ENCODE results near the gene GJA4.
"Not testable (repeated sequence)": the region's sequence is repeated elsewhere in the genome, so short reads cannot be mapped to it uniquely, and the experiment has no call there.

The GJA4 gene

GRCh38 chr1:34763142-34763781 is 29.5 kb upstream of the GJA4 start:
- no peaks in the 10 kb centered on the region for H3K9me3 ChIP-seq (ENCODE audit: control insufficient read depth, low read length)
- H3K36me3 ChIP-seq (ENCODE audit: control insufficient read depth, insufficient read depth, low read length) = no peaks in the 10 kb centered on the region
- H3K27me3 ChIP-seq (ENCODE audit: control insufficient read depth, insufficient read depth, low read length) = no peaks in the 10 kb centered on the region
- no peak overlapping the region for H3K4me2 ChIP-seq (ENCODE audit: low read length)
- no peak overlapping the region for H2AFZ ChIP-seq
- no peak for TF ChIP-seq CTCF (IDR thresholded peaks at IDR 0.05)
- no peaks in the 10 kb centered on the region for H3K4me1 ChIP-seq
- H3K79me2 ChIP-seq = no peaks in the 10 kb centered on the region
- no peak overlapping the region for H3K27ac ChIP-seq
- H3K9ac ChIP-seq = no peak overlapping the region
- H3K4me3 ChIP-seq (ENCODE audit: low read depth, low read length) = no peak overlapping the region

GRCh38 chr1:34768856-34769255 is 23.9 kb upstream of the GJA4 start:
- H3K79me2 ChIP-seq = no peaks in the 10 kb centered on the region
- H2AFZ ChIP-seq = no peak overlapping the region
- no peaks in the 10 kb centered on the region for H3K9me3 ChIP-seq (ENCODE audit: control insufficient read depth, low read length)
- no peak overlapping the region for H3K4me2 ChIP-seq (ENCODE audit: low read length)
- H3K9ac ChIP-seq = no peak overlapping the region
- no peaks in the 10 kb centered on the region for H3K27me3 ChIP-seq (ENCODE audit: control insufficient read depth, insufficient read depth, low read length)
- H3K36me3 ChIP-seq (ENCODE audit: control insufficient read depth, insufficient read depth, low read length) = no peaks in the 10 kb centered on the region
- H3K4me1 ChIP-seq = no peaks in the 10 kb centered on the region
- TF ChIP-seq CTCF (IDR thresholded peaks at IDR 0.05) = no peak
- no peak overlapping the region for H3K27ac ChIP-seq
- H3K4me3 ChIP-seq (ENCODE audit: low read depth, low read length) = no peak overlapping the region

GRCh38 chr1:34770891-34771504 is 21.8 kb upstream of the GJA4 start:
- Histone ChIP-seq H3K36me3 (ENCODE audit: control insufficient read depth, insufficient read depth, low read length) (no peaks in the 10 kb centered on the region), H3K4me1 (no peaks in the 10 kb centered on the region), H3K4me2 (ENCODE audit: low read length) (no peak overlapping the region), H2AFZ (no peak overlapping the region), H3K9me3 (ENCODE audit: control insufficient read depth, low read length) (no peaks in the 10 kb centered on the region), H3K79me2 (no peaks in the 10 kb centered on the region), H3K27ac (no peak overlapping the region), H3K27me3 (ENCODE audit: control insufficient read depth, insufficient read depth, low read length) (no peaks in the 10 kb centered on the region), H3K9ac (no peak overlapping the region), H3K4me3 (ENCODE audit: low read depth, low read length) (no peak overlapping the region)
- no peak for TF ChIP-seq CTCF (IDR thresholded peaks at IDR 0.05)

- no peak for TF ChIP-seq CTCF (IDR thresholded peaks at IDR 0.05)
- Histone ChIP-seq H3K4me1 (no peaks in the 10 kb centered on the region), H3K79me2 (no peaks in the 10 kb centered on the region), H3K27me3 (ENCODE audit: control insufficient read depth, insufficient read depth, low read length) (no peaks in the 10 kb centered on the region), H3K9ac (no peak overlapping the region), H3K4me3 (ENCODE audit: low read depth, low read length) (no peak overlapping the region), H3K4me2 (ENCODE audit: low read length) (no peak overlapping the region), H3K9me3 (ENCODE audit: control insufficient read depth, low read length) (no peaks in the 10 kb centered on the region), H2AFZ (no peak overlapping the region), H3K36me3 (ENCODE audit: control insufficient read depth, insufficient read depth, low read length) (no peaks in the 10 kb centered on the region), H3K27ac (no peak overlapping the region)
Measured at GRCh38 chr1:34771573-34772371, 21.0 kb upstream of the GJA4 start.

GRCh38 chr1:34773114-34773513 is 19.7 kb upstream of the GJA4 start:
- H3K9me3 ChIP-seq (ENCODE audit: control insufficient read depth, low read length); H3K4me1 ChIP-seq; H3K36me3 ChIP-seq (ENCODE audit: control insufficient read depth, insufficient read depth, low read length); H3K27me3 ChIP-seq (ENCODE audit: control insufficient read depth, insufficient read depth, low read length); H3K9ac ChIP-seq; H2AFZ ChIP-seq; H3K79me2 ChIP-seq; H3K4me2 ChIP-seq (ENCODE audit: low read length); H3K4me3 ChIP-seq (ENCODE audit: low read depth, low read length); H3K27ac ChIP-seq: not testable (repeated sequence)

Data from parathyroid adenoma (tissue), 2 donors.